ENCODE measurements around the gene HACL1.

Gene HACL1

DNA sequence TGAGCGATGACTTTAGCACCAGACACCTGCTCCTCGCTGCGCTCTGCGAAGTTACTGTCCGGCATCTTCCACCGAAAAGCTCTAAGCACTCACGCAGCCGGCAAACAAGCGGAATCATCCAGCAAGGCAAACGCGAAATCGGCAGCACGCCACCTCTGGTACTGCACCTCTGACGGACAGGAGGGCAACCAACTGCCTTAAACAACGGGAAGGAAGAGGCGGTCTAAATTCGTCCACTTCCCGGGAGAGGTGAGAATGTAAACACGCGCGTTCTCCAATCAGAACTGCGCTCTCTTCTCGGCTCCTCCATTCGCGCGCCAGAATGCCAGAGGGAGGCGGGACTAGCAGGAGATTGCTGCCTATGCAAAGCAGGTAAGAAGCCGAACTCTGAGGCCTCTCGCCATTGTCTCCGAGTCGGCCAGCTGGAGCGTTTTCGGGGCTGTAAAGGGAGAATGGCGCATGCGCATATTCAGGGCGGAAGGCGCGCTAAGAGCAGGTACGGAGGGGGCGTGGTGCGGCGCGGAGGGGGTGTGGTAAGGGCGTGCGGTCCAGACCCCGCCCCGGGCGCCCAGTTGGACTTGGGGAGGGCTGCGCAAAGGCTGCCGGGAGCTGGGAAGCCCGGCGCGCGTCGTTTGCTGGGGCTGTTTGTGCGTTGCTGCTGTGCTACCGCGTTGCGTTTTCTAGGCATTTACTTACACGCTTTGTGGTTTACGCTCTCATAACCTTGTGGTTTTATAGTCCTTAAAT is at the start of gene HACL1, which contains the start of gene BTD:
HACL1 (minus strand) TSS at position 171 of the 747 bp plus-strand sequence; CDS start at position 65, 106 bp downstream.
BTD (plus strand) TSS at position 347 of the 747 bp plus-strand sequence. CDS start 33,695 bp downstream, outside the sequence.
- DNase-seq = peak; percentile 99

DNA sequence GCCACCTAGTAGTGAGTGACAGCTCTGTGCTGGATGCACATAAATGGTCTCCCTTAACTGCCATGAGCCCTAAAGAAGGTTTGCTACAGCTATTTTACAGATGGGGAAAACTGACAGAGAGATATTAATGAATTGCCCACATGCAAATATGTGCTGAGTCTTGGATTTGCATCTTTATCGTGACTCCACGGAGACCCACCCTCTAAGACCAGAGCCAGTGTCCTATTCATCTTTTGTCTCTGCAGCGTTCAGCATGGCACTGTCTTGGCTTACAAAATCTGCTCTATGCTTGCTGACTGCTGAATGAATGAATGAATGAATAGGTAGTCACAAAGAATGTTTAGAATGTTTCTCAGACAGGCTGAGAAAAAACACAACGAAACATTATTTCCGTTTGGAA is 48.5 kb upstream of the HACL1 start:
- no peak for DNase-seq

DNA sequence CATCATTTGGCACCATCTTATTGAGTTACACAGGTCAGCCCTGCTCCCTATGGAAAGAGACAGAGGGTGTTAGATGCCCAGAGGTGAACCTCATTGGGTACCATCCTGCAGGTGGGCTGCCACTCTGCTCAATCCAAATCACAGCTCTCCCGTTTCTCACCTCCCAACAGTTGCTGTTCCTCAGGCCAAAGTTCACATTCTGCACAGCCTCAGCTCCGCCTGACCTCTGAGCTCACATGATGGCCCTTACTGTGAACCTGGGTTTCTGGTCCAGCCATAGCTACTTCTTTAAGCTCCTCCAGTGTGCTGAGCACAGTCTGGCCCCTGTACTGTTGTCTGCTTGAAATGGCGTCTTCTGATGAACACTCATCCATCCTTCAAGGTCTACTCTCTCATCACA is 48.0 kb upstream of the HACL1 start:
- DNase-seq = no peak

DNA sequence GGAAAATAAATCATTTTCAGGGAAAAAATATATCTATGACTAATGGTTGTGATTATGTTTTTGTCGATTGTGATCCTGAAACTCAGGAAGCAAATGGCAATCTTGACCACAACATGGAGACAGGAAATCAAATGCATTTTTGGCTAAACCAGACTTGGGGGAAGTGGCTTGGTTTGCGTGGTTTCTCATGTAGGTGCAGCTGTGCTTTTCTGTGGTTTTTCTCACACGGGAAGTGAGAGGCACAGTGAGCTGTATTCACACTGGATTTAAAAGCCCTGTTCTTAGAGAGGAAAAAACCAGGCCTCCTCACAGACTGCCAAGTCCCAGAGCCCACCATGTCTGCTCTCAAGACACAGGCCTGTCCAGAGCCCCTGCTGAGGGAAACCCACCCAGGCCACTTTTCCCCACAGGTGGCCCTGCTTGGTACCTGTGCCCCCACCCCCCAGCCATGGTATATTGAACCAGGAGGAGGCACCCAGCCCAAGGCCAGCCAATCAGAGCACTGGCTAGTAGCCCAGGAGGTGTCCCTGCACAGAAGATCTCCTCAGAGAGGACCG is 46.3 kb upstream of the HACL1 start:
- DNase-seq = peak; percentile 43

DNA sequence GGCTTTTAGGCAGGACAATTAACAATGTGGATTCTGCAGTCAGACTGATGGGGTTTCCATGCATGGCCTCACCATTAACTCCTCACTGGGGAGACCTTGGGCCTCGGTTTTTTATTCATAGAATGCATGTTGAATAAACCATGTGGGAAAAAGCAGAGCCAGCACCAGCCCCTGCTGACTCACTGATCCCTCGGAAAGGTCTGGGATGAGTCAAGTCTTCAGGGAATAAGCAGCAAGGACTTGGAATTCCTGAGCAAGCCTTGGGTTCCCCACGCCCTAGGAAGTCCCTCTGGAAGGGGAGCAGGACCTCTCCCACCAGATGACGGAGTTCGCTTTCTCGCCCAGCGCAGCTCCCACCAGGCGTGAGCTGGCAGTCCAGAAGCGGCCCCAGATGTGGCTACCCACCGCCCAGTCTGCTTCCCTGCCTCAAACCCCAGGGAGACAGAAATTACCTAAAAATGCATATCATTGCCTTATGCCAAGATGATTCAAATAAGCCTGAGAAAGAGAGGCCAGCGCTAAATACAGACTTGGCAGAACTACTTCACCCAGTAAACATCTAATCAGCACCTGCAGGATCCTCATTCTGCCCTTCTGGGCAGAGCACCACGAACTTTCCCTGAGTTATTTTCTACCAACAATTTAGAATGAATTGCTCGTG is 45.6 kb upstream of the HACL1 start:
- no peak for DNase-seq

DNA sequence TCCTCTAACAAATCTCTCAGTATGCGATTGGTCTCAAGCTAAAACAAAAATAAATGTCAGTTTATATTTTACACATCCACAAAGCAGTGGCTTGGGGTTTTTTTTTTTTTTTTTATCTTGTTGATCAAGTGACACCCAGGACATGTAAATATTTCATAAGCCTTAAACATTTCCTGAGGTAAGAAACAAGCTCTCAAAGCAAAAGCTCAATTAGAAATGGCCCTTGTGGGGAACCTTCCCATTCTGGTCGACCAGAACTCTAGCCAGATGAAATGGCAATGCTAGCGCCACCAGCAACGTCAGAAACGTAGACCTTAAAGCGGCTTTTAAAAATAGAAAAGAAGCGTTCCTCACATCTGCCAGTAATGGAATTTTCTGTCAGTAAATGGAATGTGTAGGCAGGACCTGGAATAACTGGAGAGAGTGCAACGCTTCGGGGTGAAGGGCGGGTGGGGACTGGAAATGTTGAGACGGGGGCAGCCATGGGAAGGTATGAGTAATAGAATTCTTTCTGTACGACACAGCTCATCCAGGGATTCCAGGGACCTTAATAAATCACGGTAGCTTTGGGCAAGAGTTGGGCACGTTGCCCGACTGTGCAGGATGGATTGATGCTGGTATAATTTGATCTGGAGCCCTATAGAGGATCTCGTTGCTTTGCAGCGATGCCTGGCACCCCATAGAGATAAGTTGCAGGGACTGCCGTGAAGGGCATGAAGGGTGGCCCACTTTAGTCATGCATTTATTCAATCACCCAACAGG is 44.6 kb upstream of the HACL1 start:
- DNase-seq = no peak

DNA sequence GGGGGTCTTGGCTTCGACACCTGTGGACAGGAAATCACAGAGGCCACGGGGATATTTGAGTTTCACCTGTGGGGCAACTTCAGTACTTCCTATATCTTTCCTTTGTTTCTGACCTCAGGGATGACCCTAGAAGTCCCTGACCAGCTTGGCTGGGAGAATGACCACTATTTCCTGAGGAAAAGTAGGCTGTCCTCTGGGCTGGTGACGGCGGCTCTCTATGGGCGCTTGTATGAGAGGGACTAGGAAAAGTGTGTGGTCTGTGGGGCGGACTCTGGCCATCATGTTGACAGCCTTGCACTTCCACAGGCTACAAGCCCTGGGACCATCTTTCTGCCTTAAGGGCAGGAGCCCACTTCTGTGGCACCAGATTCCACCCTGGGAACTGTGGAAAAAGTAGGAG is 43.9 kb upstream of the HACL1 start:
- DNase-seq = no peak

DNA sequence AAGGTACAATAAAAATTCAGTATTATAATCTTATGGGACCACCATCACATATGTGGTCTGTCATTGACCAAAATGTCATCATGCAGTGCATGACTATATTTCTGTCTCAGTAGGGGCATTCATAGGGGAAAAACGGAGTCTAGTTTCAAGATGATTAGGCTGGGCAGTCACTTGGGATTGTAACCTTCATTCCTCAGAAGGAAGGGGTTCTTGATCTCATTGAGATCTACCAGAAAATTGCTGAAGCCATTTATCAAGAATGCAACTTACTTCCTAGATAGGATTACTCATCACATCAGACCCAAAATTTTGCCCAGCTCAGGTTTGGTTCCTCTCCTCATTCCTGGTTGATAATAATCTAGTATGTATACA is 37.5 kb upstream of the HACL1 start:
- no peak for DNase-seq

DNA sequence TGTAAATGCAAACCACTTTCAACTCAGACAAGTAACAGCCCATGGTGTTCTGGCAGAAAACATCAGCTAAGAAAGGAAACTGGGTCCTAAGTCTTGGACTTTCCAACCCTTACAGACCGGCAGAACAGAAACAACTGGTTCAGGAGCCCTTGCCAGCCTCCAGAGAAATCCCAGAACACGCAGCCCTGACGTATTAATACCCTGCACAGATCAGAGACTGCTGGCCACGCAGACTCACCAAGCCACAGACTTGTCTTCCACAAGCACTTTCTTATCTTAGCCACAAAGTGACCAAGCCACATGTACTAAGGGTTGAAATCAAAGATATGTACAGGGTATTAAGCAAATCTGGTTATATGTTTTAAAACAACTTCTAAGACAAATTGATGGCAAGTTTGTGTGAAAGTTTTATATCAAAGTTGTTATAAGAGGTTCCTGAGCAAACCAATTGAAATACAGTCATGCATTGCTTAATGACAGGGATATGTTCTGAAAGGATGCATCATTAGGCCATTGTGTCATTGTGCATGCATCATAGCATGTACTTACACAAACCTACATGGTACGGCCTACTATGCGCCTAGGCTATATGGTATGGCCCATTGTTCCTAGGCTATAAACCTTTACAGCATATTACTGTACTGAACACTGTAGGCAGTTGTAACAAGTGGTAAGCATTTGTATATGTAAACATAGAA is 37.0 kb upstream of the HACL1 start:
- peak; percentile 12 for DNase-seq

DNA sequence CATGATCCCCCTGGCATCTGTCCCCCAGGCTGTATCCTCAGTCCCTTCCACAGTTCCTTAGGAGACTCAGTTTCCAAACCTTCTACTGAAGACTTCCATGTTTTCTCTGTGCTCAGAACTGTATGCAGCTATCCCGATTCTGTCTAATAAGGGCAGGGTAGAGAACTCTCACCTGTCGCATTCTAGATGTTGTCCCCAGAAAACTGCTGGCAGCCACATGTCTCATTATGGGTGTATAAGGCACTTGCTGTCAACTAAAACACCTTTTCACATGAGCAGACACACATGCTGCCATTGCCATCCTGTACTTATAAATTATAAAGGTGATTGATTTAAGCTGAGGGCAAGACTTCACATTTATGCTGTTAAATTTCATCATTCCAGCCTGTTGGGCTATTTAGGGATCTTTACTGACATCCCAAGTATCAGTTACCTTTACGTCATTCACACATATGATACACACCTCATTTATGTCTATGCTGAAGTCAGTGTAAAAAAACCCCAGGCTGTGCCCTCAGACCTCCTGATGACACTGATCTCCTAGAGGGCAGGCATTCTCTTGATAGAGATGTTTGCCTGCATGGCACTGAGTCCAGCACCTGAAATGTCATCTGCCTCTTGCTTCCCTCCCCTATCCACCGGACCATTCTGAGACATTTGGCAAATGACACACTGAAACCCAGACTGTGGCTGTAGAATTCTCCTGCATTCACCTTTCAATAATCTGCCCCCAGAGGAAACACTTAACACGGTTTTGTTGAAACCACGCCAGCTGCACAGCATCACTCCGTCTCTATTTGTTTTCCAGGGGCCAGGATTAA is 36.0 kb upstream of the HACL1 start:
- DNase-seq = no peak

DNA sequence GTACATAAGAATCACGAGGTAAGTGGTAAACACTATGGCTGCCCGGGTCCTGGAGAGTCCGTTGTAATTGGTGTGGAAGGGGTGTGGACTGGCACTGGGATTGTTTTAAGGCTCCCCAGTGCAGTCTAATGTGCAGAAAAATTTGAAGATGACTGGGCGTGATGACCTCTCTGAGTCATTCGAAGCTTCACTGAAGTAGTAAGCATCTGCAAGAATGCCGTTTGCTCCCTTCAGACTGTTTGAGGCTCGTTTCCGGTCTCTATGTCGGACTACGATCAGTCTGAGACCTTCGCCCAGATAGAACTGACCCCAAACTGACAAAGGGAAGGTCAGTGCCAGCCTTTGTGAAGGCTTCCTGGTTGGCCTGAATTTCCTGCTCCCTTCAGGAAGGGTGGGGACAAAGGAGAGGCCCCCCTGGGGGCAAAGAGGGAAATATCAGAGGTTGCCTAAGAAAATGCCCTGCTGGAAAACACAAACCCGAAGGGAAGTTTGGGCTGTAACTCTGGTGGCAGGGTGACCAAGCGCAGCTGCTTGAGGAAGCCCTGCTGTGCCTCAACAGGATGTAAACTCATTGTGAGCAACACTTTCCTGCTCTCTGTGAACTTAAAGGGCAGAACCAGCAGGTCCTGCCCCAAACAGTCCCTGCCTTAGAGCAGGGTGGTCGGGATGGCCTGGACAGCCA is 34.8 kb upstream of the HACL1 start:
- DNase-seq = peak; percentile 65

DNA sequence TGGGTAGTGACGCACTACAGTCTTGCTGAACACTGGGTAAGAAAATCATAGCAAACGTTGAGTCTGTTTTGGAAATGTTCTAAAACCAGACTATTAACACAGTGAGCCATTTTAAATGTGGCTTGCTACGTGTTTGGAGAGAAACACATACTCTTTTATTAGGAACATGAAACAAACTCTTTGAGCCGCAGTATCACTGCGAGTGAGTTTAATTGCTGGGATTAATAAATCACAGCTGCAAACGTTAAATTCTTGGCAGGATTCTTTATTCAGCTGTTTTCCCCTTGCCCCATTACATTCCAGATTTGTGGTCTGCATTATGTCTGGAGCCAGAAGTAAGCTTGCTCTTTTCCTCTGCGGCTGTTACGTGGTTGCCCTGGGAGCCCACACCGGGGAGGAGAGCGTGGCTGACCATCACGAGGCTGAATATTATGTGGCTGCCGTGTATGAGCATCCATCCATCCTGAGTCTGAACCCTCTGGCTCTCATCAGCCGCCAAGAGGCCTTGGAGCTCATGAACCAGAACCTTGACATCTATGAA is 33.8 kb upstream of the HACL1 start:
- no peak for DNase-seq

DNA sequence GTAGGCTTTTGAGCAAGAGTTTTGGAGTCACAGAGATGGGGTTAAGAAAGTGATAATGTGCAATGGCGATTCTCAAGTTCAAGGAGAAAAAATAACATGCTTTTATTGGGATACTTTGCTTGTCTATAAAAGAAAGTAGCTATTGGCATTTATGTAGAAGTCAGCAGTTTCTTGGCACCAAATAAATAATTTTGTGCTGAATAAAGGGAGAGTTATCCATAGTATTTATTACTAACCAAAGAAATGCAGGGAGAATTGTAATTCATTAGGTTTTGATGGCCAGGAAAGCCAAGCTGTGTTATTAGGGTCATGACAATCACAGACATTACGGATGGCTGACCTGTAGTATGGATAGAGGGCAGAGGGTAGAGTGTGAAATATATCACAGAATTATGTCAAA is 33.3 kb upstream of the HACL1 start:
- no peak for DNase-seq

DNA sequence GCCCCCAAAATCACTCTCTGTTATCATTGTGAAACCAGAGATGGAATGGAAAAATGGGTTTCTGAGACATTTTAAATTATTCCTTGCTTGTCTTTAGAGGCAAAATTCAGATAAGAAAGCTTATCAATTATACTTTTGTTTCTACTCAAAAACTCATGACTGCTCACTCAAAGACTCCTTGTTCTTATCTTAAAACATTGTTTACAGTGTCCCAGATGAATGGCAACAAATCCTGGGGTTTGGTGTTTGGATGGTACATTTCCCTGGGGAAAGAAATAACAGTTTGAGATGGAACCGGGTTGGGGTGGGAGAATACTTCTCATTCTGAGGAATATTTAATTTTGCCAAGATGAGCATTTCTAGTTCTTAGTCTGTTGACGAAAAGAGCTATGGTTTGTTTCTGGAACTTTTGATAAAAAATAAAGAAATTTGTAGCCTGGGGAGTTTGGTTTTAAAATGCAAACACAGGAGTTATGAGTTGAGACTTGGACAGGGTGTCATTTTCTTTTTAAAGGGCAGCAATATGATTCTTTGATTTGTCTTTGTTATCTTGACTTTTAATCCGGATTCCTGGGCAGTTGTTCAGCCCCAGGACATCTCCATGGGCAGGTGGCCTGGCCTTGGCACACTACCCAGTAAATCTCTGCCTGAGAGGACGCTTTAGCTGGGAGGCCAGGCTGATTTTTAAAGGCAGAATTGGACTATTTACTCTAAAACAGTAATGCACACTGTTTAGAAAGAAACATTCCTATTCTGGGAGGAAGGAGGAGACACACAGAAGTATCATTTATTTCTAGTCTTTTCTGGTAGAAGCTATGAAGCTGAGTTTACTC is 32.6 kb upstream of the HACL1 start:
- DNase-seq = no peak

DNA sequence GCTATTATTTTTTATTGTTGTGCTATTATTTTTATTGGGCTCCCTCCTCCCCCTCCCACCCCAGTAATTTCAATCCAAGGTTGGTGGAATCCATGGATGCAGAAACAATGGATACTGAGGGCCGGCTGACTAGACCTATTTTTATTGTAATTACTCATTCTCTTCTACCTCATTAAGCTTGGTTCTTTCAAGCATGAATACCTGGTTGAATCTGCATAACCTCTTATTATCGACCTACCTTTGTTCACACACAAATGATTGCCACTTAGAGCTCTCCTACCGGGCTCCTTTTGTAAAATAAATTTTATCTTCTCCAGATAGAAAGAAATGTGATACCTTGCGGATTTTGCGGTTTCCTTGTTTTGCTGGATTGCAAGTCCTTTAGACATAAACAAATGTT is 31.8 kb upstream of the HACL1 start:
- DNase-seq = no peak

DNA sequence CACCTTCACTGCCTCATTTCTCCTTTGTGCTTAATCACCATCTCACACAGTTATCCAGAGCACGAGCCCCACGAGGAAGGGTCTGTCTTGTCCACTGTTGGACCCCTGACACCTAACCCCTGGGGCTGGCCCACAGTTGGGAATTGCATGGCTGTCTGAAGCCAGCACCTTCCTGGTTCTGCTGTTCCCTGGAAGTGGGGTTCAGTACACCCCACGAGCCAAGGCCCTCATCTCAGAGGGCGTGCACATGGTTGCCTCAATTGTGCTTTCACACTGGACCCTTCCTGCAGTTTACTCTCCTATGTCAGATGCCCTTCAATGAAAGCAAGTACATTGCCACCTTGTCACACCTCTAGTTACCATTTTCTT is 30.8 kb upstream of the HACL1 start:
- no peak for DNase-seq

DNA sequence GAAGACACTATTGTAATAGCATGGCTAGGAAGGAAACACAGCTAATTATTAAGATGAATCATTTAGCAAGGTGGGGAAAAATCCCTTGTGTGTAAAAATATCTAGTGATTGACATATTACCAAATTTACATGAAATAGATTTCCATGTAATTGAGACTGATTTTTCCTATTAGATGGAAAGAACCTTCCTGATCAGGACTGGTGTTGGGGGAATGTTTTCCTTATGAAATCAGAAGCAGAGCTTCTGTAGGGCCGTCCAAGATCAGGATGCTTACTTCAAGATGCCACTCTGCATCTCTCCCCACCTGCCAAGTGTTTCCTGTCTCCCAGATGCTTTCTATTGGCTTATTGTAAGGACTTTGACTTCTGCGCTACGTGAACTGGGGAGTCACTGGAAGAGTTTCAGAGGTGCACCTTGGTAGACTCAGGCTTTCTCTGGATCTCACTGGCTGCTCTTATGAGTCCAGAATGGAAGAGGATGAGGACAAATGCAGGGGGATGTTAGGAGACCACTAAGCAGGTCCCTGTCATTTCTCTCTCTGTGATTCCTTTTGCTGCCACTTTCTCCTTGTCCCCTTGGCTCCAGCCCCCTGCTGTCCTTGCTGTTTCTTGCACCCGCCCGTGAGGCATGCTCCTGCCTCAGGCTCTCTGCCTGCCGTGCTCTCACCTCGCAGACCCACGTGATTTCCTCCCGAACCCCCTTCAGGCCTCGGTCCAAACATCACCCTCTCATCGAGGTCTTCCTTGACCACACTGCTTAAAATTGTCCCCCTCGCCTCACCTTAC is 30.2 kb upstream of the HACL1 start:
- no peak for DNase-seq

DNA sequence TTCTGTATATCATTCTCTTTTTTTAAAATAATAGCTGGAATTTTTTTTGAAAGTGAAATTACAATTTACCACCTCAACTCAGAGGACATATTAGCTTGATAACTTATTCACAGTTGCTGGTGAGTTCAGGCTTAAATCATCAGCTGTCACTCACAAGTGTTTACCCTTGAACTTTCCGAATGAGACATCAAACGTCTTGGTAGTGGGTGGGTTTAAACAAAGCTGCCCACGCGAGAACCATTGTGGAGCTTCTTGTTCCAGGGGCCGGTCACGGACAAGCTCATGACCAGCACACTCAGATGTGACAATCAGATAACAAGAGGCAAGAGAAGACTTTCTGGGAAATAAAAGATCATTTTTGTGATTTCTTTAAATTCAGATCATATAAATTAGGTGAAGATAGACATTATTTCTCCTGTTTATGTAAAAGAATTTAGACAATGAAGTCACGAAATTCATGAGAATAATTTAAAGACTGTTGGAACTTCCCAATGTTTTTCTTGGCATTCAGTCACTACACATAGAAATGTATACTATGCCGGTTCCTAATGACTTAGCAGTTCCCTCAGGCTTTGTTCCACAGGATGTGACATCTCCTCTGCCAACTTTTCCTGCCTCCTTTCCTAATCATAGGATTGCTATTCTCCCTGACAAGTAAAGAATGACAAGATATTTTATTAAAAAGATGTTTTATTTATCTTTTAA is 29.4 kb upstream of the HACL1 start:
- peak; percentile 51 for DNase-seq

Data from inflammatory macrophage treated with lipopolysaccharide for 4 hours (primary cell).